ENCODE measurements around the gene SNRPA. TPM values are rescaled to one million over a fixed set of nuclear protein-coding genes. Genes with fewer than 3 reads are reported as not detected.

Gene SNRPA
- total RNA-seq, 2 donors from 2014 or later = 70.3 to 92.2 TPM

DNA sequence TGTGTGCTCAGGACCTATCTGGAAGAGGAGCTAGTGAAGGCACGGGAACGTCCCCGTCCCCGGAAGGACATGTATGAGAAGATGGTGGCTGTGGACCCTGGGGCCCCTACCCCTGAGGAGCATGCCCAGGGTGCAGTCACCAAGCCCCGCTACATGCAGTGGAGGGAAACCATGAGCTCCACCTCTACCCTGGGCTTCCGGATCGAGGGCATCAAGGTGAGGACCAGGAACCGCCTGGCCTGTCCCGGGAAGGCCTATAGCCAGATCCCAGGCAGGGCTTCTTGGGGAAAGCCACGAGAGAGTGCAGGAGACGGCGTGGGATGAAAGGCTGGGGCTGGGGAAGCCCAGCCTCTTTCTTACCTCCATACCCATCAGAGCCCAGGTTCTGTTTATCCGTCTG lies 17.9 kb upstream of the SNRPA start:
- Histone ChIP-seq H3K36me3 (peaks cover 21 to 43% of the 10 kb centered on the region in 2 donors), H3K4me3 (no peak overlapping the region), H3K27ac (no peak overlapping the region), H3K9me3 (no peaks in the 10 kb centered on the region), H3K27me3 (replicated peaks; ENCODE audit: insufficient read depth) (no peaks in the 10 kb centered on the region), H3K4me1 (replicated peaks) (no peaks in the 10 kb centered on the region)
- DNase-seq (ENCODE audit: low spot score) = no peak
- WGBS = 95% methylated on average over 13 of the region's 13 CpGs
- TF ChIP-seq, protein P1, sequence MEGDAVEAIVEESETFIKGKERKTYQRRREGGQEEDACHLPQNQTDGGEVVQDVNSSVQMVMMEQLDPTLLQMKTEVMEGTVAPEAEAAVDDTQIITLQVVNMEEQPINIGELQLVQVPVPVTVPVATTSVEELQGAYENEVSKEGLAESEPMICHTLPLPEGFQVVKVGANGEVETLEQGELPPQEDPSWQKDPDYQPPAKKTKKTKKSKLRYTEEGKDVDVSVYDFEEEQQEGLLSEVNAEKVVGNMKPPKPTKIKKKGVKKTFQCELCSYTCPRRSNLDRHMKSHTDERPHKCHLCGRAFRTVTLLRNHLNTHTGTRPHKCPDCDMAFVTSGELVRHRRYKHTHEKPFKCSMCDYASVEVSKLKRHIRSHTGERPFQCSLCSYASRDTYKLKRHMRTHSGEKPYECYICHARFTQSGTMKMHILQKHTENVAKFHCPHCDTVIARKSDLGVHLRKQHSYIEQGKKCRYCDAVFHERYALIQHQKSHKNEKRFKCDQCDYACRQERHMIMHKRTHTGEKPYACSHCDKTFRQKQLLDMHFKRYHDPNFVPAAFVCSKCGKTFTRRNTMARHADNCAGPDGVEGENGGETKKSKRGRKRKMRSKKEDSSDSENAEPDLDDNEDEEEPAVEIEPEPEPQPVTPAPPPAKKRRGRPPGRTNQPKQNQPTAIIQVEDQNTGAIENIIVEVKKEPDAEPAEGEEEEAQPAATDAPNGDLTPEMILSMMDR (IDR thresholded peaks at IDR 0.05) = no peak
- TF ChIP-seq POLR2AphosphoS5 (IDR thresholded peaks at IDR 0.05) = no peak
- TF ChIP-seq POLR2A (IDR thresholded peaks at IDR 0.05) = no peak
- intact Hi-C loops (cut with DNase I) = no loop called here

DNA sequence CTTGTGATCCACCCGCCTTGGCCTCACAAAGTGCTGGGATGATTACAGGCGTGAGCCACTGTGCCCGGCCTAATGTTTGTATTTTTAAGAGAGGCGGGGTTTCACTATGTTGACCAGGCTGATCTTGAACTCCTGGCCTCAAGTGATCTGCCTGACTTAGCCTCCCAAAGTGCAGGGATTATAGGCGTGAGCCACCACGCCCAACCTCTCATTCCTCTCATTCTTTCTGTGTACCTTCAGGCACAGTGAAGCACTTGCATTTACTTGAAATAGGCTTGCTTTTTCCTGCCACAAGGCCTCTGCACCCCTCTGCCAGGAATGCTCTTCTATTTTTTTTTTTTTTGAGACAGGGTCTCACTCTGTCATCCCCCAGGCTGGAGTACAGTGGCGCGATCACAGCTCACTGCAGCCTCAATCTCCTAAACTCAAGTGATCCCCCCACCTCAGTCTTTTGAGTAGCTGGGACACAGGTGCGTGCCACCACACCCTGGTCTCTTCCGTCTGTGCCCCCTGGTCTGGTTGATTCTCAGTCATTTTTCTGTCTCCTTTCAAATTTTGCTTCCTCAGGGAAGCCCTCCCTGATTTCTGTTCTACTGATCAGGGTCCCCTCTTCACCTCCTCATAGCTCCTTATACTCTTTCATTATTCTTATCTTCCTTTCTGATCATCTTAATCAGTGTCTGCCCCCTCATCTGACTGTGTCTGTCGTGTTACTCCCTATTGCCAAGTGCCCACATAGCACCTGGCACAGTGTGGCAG lies 15.8 kb upstream of the SNRPA start:
- intact Hi-C loops (cut with DNase I) = no loop called here
- H3K4me1 ChIP-seq (replicated peaks) = no peaks in the 10 kb centered on the region
- peaks cover 12 to 42% of the 10 kb centered on the region in 2 donors for H3K36me3 ChIP-seq
- no peak overlapping the region for H3K27ac ChIP-seq
- no peak overlapping the region for H3K4me3 ChIP-seq
- no peak for DNase-seq (ENCODE audit: low spot score)
- WGBS = 89% methylated on average over 11 of the region's 11 CpGs
- TF ChIP-seq POLR2AphosphoS5 (IDR thresholded peaks at IDR 0.05) = no peak
- no peak for TF ChIP-seq POLR2A (IDR thresholded peaks at IDR 0.05)
- TF ChIP-seq, protein P1 (IDR thresholded peaks at IDR 0.05) = no peak
- no peaks in the 10 kb centered on the region for H3K27me3 ChIP-seq (replicated peaks; ENCODE audit: insufficient read depth)
- no peaks in the 10 kb centered on the region for H3K9me3 ChIP-seq

DNA sequence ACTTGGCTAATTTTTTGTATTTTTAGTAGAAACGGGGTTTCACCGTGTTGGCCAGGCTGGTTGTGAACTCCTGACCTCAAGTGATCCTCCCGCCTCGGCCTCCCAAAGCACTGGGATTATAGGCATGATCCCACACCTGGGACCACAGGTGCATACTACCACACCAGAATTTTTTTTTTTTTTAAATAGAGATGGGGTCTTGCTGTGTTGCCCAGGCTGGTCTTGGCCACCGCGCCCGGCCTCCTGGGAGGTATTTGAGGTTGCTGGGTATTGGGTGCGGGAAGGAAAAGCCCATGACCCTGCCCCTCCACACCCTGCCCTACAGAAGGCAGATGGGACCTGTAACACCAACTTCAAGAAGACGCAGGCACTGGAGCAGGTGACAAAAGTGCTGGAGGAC lies 14.3 kb upstream of the SNRPA start:
- H3K4me3 ChIP-seq = no peak overlapping the region
- no peaks in the 10 kb centered on the region for H3K4me1 ChIP-seq (replicated peaks)
- H3K27me3 ChIP-seq (replicated peaks; ENCODE audit: insufficient read depth) = no peaks in the 10 kb centered on the region
- H3K27ac ChIP-seq = no peak overlapping the region
- DNase-seq (ENCODE audit: low spot score) = no peak
- TF ChIP-seq, protein P1 (IDR thresholded peaks at IDR 0.05) = no peak
- TF ChIP-seq POLR2AphosphoS5 (IDR thresholded peaks at IDR 0.05) = no peak
- no peak for TF ChIP-seq POLR2A (IDR thresholded peaks at IDR 0.05)
- intact Hi-C loops (cut with DNase I) = no loop called here
- peaks cover 8 to 42% of the 10 kb centered on the region in 2 donors for H3K36me3 ChIP-seq
- WGBS = 98% methylated on average over 9 of the region's 9 CpGs
- no peaks in the 10 kb centered on the region for H3K9me3 ChIP-seq

DNA sequence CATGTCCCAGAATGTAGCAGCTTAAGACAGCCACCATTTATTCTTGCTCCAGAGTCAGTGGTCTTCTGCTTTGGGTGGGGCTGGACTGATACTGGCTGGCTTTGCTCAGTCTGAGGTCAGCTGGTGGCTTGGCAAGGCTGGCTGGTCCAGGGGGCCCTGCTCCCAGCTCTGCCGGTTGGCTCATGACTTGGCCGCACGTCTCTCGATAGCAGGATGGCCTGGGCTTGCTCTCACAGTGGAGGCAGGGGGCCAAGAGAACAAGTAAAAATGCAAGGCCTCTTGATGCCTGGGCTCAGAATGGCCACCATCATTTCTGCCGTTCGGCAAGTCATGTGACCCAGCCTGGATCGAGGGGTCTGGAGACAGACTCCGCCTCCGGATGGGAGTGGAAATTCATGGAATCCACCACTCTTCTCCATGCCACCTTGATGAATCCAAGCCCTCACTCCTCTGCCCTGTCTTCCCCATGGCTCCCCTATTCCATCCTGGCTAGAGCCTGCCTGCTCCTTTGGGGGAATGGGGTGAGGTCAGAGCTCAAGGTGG lies 13.8 kb upstream of the SNRPA start:
- Histone ChIP-seq H3K4me1 (replicated peaks) (no peaks in the 10 kb centered on the region), H3K27ac (no peak overlapping the region), H3K9me3 (no peaks in the 10 kb centered on the region), H3K36me3 (peaks cover 8 to 42% of the 10 kb centered on the region in 2 donors), H3K27me3 (replicated peaks; ENCODE audit: insufficient read depth) (no peaks in the 10 kb centered on the region), H3K4me3 (no peak overlapping the region)
- TF ChIP-seq POLR2A (IDR thresholded peaks at IDR 0.05) = no peak
- no peak for TF ChIP-seq POLR2AphosphoS5 (IDR thresholded peaks at IDR 0.05)
- TF ChIP-seq, protein P1 (IDR thresholded peaks at IDR 0.05) = no peak
- 87% methylated on average over 9 of the region's 9 CpGs for WGBS
- no peak for DNase-seq (ENCODE audit: low spot score)
- intact Hi-C loops (cut with DNase I) = no loop called here
